RWPE2 (cell line): ENCODE measurements around the gene TFF2.

ENCODE experiments used
- ATAC-seq: fragments of 200-7000 bp; cut with Tn5 transposase; 3 replicates; pipeline ENCODE4 v1.9.1; 2021; ENCODE audit warnings: low read depth
- DNase-seq: peaks from one replicate; pipeline ENCODE4 v3.0.0-alpha.2; 2020; ENCODE audit warnings: low spot score
- H3K27ac ChIP-seq: fragments of 450-650 bp; 2 replicates; pipeline ENCODE4 v1.5.1; 2017; ENCODE audit warnings: mild to moderate bottlenecking; ENCODE audit not compliant: poor library complexity, severe bottlenecking
- H3K27me3 ChIP-seq: fragments of 250-450 bp; sonication (Bioruptor Pico); 2 replicates; pipeline ENCODE4 v1.5.1; 2021; ENCODE audit warnings: mild to moderate bottlenecking, moderate library complexity; ENCODE audit not compliant: insufficient read depth, poor library complexity, severe bottlenecking
- H3K36me3 ChIP-seq: fragments of 250-450 bp; sonication (Bioruptor Pico); 2 replicates; pipeline ENCODE4 v1.5.1; 2020; ENCODE audit warnings: low read depth, mild to moderate bottlenecking, moderate library complexity
- H3K4me1 ChIP-seq: fragments of 250-450 bp; sonication (Bioruptor Pico); 2 replicates; pipeline ENCODE4 v1.5.1; 2021; ENCODE audit warnings: mild to moderate bottlenecking, moderate library complexity; ENCODE audit not compliant: insufficient read depth, poor library complexity, severe bottlenecking
- H3K4me3 ChIP-seq: fragments of 250-450 bp; sonication (Bioruptor Pico); 2 replicates; pipeline ENCODE4 v1.5.1; 2021; ENCODE audit warnings: mild to moderate bottlenecking, moderate library complexity; ENCODE audit not compliant: severe bottlenecking
- H3K9me3 ChIP-seq: fragments of 250-450 bp; sonication (Bioruptor Pico); 2 replicates; pipeline ENCODE4 v1.5.1; 2021; ENCODE audit warnings: mild to moderate bottlenecking, moderate library complexity; ENCODE audit not compliant: severe bottlenecking
- TF ChIP-seq, protein P1 (sequence below): fragments of 450-650 bp; IDR thresholded peaks from one replicate; pipeline ENCODE4 v1.5.1; 2017; ENCODE audit warnings: mild to moderate bottlenecking, moderate library complexity; ENCODE audit not compliant: poor library complexity, severe bottlenecking

TFF2 gene

DNA sequence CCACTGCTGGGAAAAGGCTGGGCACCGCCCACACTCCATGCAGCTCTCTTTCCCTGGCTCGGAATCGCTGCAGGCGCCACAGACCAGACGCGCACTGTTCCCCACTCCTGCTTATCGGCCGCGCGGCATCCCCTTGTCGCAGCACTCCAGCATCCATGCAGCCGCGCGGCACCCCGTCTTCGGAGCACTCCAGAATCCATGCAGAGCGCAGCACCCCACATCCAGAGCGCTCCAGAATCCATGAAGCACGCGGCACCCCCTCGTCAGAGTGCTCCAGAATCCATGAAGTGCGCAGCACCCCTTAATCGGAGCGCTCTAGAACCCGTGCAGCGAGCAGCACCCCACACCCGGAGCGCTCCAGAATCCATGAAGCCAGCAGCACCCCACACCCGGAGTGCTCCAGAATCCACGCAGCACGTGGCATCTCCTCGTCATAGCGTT is 45.1 kb downstream of the TFF2 start:
- no peaks in the 10 kb centered on the region for H3K27me3 ChIP-seq
- H3K27ac ChIP-seq: no peak overlapping the region
- H3K4me3 ChIP-seq: no peak overlapping the region
- TF ChIP-seq, protein P1, sequence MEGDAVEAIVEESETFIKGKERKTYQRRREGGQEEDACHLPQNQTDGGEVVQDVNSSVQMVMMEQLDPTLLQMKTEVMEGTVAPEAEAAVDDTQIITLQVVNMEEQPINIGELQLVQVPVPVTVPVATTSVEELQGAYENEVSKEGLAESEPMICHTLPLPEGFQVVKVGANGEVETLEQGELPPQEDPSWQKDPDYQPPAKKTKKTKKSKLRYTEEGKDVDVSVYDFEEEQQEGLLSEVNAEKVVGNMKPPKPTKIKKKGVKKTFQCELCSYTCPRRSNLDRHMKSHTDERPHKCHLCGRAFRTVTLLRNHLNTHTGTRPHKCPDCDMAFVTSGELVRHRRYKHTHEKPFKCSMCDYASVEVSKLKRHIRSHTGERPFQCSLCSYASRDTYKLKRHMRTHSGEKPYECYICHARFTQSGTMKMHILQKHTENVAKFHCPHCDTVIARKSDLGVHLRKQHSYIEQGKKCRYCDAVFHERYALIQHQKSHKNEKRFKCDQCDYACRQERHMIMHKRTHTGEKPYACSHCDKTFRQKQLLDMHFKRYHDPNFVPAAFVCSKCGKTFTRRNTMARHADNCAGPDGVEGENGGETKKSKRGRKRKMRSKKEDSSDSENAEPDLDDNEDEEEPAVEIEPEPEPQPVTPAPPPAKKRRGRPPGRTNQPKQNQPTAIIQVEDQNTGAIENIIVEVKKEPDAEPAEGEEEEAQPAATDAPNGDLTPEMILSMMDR: no peak
- no peaks in the 10 kb centered on the region for H3K9me3 ChIP-seq
- H3K36me3 ChIP-seq: no peaks in the 10 kb centered on the region
- ATAC-seq: no peak; the same call in 2 of the 3 replicates
- no peaks in the 10 kb centered on the region for H3K4me1 ChIP-seq
- no peak for DNase-seq

DNA sequence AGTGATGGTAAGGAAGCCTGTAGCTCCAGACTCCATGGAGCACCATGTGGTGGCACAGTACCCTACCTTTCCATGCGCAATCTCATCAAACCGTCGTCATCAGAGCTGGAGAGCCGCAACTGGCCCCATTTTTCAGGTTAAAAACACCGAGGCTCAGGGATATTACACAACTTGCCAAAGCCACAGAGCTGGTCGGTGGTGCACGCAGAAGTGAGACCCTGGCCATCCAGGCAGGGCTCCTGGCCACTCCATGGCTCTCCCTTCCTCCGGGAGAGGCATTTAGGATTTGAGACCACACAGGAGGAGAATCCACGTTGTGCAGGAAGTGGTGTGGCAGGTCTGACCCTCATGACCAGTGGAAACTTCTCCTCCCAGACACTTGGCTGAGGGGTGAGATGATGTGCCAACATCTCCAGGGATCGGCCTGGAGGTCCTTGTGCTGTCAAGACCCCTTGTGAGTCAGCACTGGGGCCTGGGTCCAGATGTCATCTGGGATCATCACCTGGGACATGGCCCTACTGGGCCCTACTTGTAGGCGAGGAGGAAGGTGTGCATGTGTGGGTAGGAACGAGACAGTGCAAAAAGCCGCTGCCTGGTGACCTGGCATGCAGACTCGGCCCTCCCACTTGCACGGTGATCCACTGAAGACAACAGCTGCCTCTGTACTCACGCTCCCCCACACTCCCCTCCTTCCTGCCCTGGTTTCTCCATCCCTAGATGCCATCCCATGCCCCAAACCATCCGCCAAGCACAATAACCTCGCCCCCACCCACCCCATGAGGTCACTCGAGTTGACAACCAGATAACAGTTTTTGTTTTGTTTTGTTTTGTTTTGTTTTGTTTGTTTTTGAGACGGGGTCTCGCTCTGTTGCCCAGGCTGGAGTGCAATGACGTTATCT is 46.0 kb downstream of the TFF2 start:
- Histone ChIP-seq H3K4me3 (no peak overlapping the region), H3K4me1 (no peaks in the 10 kb centered on the region), H3K27me3 (no peaks in the 10 kb centered on the region), H3K27ac (no peak overlapping the region), H3K9me3 (no peaks in the 10 kb centered on the region), H3K36me3 (no peaks in the 10 kb centered on the region)
- ATAC-seq (no peak), DNase-seq (no peak)
- TF ChIP-seq, protein P1: no peak

DNA sequence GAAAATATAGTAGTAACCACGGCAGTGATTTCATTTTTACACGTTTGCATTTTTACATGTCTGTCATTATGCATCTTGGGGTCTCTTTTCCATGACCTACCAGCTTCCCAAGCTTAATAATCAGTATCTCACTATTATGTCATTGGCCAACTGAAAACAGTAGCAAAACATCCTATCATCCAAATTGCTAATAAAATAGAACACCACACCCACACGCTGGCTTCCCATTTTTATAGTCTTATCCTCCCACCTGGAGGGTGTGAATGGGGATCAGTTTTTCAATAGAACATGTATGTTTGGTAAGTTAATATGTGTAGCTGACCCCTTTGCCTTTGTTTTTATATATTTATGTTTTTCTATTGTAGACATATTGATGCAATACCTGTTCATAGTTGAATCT is 47.4 kb downstream of the TFF2 start:
- TF ChIP-seq, protein P1: no peak
- Histone ChIP-seq H3K4me1 (no peaks in the 10 kb centered on the region), H3K9me3 (no peaks in the 10 kb centered on the region), H3K27me3 (no peaks in the 10 kb centered on the region), H3K27ac (no peak overlapping the region), H3K4me3 (no peak overlapping the region), H3K36me3 (no peaks in the 10 kb centered on the region)
- ATAC-seq (no peak), DNase-seq (no peak)

DNA sequence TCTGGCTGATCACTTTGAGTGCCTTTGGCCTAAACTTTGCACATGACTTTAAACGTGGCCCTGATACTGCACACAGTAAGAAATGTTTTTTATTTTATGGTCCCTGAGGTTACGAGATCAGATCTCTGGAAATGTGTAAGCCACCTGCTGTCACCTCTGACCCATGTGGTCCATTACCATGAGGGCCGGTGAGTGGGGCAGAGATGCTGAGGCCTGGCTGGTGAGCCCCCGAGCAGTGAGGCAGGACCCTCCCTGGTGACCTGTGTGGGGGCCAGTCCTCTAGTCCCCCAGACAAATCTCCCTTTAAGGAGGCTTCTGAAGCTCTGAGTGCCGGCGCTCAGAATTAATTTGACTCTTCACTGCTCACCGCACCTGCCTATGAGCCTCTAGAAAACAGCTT is 48.0 kb downstream of the TFF2 start:
- ATAC-seq (no peak), DNase-seq (no peak)
- Histone ChIP-seq H3K4me3 (no peak overlapping the region), H3K9me3 (no peaks in the 10 kb centered on the region), H3K27me3 (no peaks in the 10 kb centered on the region), H3K36me3 (no peaks in the 10 kb centered on the region), H3K4me1 (no peaks in the 10 kb centered on the region), H3K27ac (no peak overlapping the region)
- TF ChIP-seq, protein P1: no peak

DNA sequence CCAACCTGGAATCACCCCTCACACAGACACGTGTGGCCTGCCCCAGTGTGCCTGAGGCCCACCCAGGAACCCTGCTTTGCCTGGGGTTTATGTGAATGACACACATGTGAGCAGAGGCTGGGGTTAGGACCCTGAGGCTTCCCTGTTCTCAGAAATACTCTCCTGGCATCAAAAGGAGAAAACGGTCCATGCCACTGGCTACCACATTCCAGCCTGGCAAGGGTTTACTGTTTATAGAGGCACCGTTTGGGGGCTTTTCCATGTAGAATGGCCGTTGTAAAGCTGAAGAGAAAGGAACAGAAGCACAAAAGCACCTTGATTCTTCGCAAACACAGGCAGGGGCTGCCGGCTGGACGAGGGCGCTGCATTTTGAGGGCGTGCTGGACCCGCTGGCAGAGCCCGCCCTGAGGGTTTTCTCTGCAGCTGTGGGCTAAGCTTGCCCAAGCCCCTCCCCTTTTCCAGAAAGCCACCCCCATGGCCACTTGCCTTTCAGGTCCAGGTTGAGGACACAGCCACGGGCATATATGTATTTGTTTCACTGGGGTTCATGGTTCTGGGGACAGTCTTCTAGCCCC is 48.6 kb downstream of the TFF2 start:
- no peaks in the 10 kb centered on the region for H3K4me1 ChIP-seq
- no peak overlapping the region for H3K4me3 ChIP-seq
- TF ChIP-seq, protein P1: no peak
- ATAC-seq (no peak), DNase-seq (no peak)
- H3K27me3 ChIP-seq: no peaks in the 10 kb centered on the region
- H3K9me3 ChIP-seq: no peaks in the 10 kb centered on the region
- H3K36me3 ChIP-seq: no peaks in the 10 kb centered on the region
- H3K27ac ChIP-seq: no peak overlapping the region
